Urinary bladder (tissue), 4 donors: ENCODE results near the gene GRB14. TPM values are rescaled to one million over a fixed set of nuclear protein-coding genes. Genes with fewer than 3 reads are reported as not detected.
A peak's percentile ranks its signal among the peaks of the same experiment; 100 is the strongest.

Source experiments
- DNase-seq: peaks from one replicate; pipeline ENCODE4 v3.0.0-alpha.2; 2015; ENCODE audit errors: extremely low spot score
- H3K27ac ChIP-seq: one replicate; pipeline ENCODE4 v1.5.1; 2013; ENCODE audit warnings: low read depth, mild to moderate bottlenecking, moderate library complexity
- H3K36me3 ChIP-seq: one replicate; pipeline ENCODE4 v1.6.1; 2013; ENCODE audit warnings: mild to moderate bottlenecking, moderate library complexity; ENCODE audit not compliant: insufficient read depth
- H3K4me1 ChIP-seq: one replicate; pipeline ENCODE4 v1.6.1; 2013; ENCODE audit warnings: mild to moderate bottlenecking, moderate library complexity; ENCODE audit not compliant: insufficient read depth
- H3K4me3 ChIP-seq: one replicate; pipeline ENCODE4 v1.5.1; 2013; ENCODE audit warnings: low read depth, low read length
- WGBS: extraction: QIAGEN DNeasy Blood & Tissue Kit; methylation state at CpG from one replicate; pipeline ENCODE4 v1.1.7; 2013; 5-methylcytosine and 5-hydroxymethylcytosine counted together
- polyA plus RNA-seq: library from polyadenylated mRNA; stranded (reverse); fragments of 200-250 nt; gene quantifications from one replicate; pipeline ENCODE4 v1.2.3, GENCODE V29; 2013
- total RNA-seq: library from RNA; depleted of rRNA; stranded (reverse); fragments of >200 nt; gene quantifications from one replicate; pipeline ENCODE4 v1.2.3, GENCODE V29; 2014
- donor health status: healthy with polysubstance abuse.
- donor health status: healthy.

The GRB14 gene
- total and polyA plus RNA-seq, 2 donors = 0.95 to 5.8 TPM

DNA sequence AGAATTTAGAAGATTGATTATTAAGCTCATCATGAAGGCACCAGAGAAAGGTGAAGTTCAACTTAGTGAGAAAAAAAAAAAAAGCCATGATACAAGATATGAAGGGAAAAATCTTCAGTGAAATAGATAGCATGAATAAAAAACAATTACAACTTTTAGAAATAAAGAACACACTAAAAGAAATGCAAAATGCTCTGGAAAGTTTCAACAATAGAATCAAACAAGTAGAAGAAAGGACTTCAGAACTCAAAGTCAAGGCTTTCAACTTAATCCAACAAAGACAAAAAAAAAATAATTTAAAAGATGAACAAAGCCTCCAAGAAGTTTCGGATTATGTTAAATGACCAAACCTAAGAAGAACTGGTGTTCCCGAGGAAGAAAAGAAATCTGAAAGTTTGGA is 105.5 kb downstream of the GRB14 start:
- no peaks in the 10 kb centered on the region for H3K4me1 ChIP-seq
- WGBS = 95% methylated on average over 2 of the region's 2 CpGs

DNA sequence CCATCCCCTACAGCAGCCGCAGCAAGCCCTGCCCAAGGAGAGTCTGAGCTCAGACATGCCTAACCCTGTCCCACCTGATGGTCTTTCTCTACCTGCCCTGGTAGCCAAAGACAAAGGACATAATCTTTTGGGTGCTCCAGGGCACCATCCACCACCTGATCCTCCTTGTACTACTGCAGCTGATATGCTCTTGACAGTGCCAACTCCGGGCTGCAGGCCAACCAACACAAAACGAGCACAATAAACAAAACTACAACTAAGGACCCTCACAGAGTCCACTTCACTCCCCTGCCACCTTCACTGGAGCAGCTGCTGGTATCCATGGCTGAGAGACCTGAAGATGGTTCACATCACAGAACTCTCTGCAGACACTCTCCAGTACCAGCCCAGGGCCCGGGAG is 106.3 kb downstream of the GRB14 start:
- no peak for DNase-seq
- Histone ChIP-seq H3K4me3 (no peak overlapping the region), H3K4me1 (no peaks in the 10 kb centered on the region), H3K36me3 (no peaks in the 10 kb centered on the region), H3K27ac (no peak overlapping the region)
- 85% methylated on average over 4 of the region's 4 CpGs for WGBS

More for the DNA sequence above, 105.5 kb downstream of the GRB14 start:
- H3K36me3 ChIP-seq = no peaks in the 10 kb centered on the region
- H3K4me3 ChIP-seq = no peak overlapping the region
- H3K27ac ChIP-seq = no peak overlapping the region
- DNase-seq = no peak

DNA sequence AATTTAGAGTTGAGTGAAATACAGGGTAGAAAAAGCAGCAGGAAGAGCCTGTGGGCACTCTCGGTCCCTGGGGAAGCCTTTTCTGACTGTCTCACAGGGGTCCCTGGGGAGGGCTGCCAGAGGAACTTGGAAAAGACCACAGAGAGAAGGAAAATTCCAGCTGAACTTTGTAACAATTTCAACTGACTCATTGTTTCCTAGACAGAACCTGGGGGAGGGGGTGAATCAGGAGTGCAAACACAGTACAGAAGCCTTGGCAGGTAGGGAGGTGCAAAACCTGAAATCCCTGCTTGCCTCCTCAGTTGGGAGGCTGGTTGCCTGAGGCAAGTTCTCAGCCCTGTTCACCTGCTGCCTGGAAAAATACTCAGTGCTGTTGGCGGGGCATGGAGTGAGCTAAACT is 106.8 kb downstream of the GRB14 start:
- Histone ChIP-seq H3K4me1 (no peaks in the 10 kb centered on the region), H3K36me3 (no peaks in the 10 kb centered on the region), H3K27ac (no peak overlapping the region), H3K4me3 (no peak overlapping the region)
- WGBS = 84% methylated on average over 2 of the region's 2 CpGs
- DNase-seq = no peak

DNA sequence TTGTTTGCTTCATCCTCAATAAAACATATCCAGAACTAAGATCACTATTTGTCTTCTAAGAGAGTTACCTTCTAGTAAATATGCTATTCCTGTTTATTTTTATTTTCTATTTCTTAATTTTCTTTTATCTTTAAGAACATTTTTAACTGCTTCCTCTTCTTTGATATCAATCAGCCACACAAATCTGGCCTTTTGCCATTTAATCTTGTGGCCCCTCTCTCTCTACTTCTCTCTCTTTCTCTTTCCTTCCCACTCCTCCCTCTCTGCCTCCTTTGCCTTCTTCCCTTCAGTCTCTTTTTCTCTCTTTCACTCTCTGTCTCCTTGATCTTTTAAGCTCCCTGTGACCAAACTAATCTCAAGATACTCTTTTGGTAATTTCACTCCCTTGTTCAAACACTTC is 108.4 kb downstream of the GRB14 start:
- no peaks in the 10 kb centered on the region for H3K36me3 ChIP-seq
- no peak overlapping the region for H3K4me3 ChIP-seq
- H3K4me1 ChIP-seq = no peaks in the 10 kb centered on the region
- DNase-seq = no peak
- no peak overlapping the region for H3K27ac ChIP-seq

DNA sequence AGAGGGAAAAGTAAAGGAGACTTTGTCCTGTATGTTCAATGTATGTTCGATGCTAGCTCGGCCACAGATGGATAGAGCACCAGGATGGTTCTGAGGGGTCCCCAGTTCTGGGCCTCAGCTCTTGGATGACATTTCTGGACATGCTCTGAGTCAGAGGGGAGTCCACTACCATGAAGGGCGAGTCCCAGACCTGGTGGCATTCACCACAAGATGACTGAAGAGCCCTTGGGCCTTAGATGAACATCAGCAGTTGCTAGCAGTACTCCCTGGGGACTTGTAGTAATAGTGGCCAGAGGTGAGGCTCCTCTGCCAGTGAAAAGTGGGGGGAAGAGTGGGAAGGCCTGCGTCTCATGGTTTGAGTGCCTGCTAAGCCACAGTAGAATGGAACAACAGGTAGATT is 109.5 kb downstream of the GRB14 start:
- no peak for DNase-seq
- WGBS = 95% methylated on average over 4 of the region's 4 CpGs
- H3K4me3 ChIP-seq = no peak overlapping the region
- no peak overlapping the region for H3K27ac ChIP-seq
- no peaks in the 10 kb centered on the region for H3K36me3 ChIP-seq
- no peaks in the 10 kb centered on the region for H3K4me1 ChIP-seq

DNA sequence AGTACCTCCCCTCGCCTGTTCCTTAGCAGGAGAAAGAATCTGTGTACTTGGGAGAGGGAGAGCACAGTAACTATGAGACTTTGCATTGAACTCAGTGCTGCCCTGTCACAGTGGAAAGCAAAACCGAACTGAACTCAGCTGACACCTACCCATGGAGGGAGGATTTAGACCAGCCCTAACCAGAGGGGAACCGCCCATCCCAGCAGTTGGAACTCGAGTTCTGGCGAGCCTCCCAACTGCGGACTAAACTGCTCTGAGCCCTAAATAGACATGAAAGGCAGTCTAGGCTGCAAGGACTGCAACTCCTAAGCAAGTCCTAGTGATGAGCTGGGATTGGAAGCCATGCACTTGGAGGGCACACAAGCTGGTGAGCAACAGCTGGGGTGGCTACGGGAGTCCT is 110.4 kb downstream of the GRB14 start:
- Histone ChIP-seq H3K27ac (no peak overlapping the region), H3K4me3 (no peak overlapping the region), H3K4me1 (no peaks in the 10 kb centered on the region), H3K36me3 (no peaks in the 10 kb centered on the region)
- WGBS = 54% methylated on average over 7 of the region's 7 CpGs
- DNase-seq = no peak

DNA sequence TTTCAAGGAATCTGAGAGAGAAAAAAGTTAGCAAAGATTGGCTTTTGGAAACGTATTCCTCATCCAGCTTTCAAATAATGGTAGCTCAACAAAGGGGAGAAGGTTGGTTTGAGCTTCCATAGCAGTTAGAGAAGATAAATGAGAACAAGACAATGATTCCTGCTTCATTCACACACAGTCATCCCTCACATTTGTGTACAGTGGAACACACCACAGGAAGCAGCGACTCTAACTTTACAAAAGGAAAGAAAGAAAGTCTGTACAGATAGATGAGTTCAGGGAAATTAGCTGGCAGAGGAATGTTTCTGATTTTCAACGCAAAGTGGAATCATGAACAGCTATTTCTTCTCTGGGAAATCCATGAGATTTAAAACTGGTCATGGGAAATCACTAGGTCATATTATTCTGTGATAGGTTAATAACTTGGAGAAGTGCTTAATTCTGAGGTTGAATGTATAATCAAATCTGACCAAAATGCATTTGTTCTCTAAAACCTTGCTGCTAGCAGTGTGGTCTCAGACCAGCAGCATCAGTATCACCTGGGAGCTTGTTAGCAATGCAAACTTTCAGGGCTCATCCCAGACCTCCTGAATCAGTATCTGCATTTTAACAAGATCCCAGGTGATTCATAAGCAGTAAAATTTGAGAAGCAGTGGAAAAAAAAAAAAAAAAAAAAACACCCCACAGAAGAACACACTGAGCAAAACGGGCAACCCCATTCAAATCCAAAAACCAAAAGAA is 112.0 kb downstream of the GRB14 start:
- Histone ChIP-seq H3K4me1 (no peaks in the 10 kb centered on the region), H3K4me3 (no peak overlapping the region), H3K36me3 (no peaks in the 10 kb centered on the region), H3K27ac (no peak overlapping the region)
- DNase-seq = no peak
- 77% methylated on average over 4 of the region's 4 CpGs for WGBS

DNA sequence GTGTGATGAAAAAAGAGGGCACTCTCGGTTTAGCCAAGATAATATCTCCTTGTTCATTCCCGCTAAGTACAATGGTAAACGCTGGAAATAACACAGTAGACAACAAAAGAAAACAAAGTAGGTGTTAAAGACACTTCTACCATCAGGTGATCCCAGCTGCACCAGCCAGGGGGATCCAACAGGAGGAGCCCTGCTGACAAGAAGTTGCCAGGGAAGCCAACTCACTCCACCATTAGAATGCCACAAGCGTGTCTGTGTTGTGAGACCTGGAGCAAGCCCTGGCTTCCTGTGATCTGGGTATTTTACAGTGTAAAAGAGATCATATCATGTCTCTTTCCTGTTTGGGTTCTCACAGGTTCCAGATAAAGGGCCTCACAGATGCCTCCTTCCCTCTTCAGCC is 117.0 kb downstream of the GRB14 start:
- H3K27ac ChIP-seq = no peak overlapping the region
- no peaks in the 10 kb centered on the region for H3K36me3 ChIP-seq
- 74% methylated on average over 4 of the region's 4 CpGs for WGBS
- H3K4me3 ChIP-seq = no peak overlapping the region
- DNase-seq = no peak
- H3K4me1 ChIP-seq = no peaks in the 10 kb centered on the region

DNA sequence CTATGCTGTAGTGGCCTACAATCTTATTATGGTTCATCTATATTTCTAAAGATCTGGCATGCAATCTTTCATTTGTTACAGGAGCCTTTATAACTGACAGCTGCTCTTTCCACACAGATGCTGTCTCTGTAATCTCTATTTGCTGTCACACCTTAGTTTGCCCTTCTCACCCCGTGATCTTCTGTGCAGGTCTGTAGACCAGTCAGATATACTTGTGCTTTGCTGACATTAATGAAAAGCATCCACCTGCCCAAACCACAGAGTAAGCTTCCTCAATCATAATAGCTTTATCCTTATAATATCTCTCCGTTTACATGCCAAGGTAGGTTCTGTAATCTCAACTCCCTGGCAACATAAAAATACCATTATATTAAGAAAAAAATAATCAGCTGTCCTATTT is 122.4 kb downstream of the GRB14 start:
- Histone ChIP-seq H3K4me1 (no peaks in the 10 kb centered on the region), H3K27ac (no peak overlapping the region), H3K36me3 (no peaks in the 10 kb centered on the region), H3K4me3 (no peak overlapping the region)
- WGBS = 79% methylated on average over 2 of the region's 2 CpGs
- no peak for DNase-seq

DNA sequence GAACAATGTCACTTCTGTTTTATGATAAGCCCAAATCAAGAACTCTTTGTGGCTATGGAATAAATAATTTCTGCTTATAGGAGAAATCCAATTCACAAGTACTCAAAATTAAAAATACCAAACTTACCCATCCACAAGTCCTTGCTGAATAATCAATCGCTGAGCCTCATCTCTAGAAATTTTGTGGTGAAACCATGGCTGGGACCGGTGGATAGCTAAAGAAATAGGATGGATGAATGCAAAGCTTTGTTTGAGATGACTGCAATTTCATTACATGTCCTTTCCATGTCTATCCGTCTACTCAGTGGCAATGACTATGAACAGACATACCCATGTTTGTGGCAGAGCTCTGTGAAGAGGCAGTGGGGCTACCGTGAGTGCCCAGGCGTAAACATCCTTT is 124.4 kb downstream of the GRB14 start:
- no peak overlapping the region for H3K4me3 ChIP-seq
- H3K4me1 ChIP-seq = no peaks in the 10 kb centered on the region
- whole genome bisulfite sequencing = 92% methylated on average over 5 of the region's 5 CpGs
- H3K36me3 ChIP-seq = no peaks in the 10 kb centered on the region
- H3K27ac ChIP-seq = no peak overlapping the region
- no peak for DNase-seq

DNA sequence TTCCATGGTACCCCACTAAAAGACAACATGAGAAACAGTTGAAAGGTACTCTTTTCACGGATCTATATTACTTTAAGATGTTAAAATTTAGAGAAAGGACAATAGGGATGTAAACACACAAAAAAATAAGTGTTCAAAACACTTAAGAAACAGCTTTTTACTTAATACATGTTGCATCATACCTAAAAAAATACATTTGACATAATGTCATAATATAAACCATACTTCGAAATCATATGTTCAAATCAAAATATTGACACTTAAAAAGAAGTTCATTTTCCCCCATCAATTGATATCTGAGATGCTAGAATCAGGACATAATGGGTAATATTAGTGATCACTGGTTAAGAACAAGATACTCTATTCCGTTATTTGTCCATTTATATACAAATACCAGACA is 124.9 kb downstream of the GRB14 start:
- Histone ChIP-seq H3K36me3 (no peaks in the 10 kb centered on the region), H3K27ac (no peak overlapping the region), H3K4me1 (no peaks in the 10 kb centered on the region), H3K4me3 (no peak overlapping the region)
- WGBS = 70% methylated on average over 3 of the region's 3 CpGs
- DNase-seq = no peak

DNA sequence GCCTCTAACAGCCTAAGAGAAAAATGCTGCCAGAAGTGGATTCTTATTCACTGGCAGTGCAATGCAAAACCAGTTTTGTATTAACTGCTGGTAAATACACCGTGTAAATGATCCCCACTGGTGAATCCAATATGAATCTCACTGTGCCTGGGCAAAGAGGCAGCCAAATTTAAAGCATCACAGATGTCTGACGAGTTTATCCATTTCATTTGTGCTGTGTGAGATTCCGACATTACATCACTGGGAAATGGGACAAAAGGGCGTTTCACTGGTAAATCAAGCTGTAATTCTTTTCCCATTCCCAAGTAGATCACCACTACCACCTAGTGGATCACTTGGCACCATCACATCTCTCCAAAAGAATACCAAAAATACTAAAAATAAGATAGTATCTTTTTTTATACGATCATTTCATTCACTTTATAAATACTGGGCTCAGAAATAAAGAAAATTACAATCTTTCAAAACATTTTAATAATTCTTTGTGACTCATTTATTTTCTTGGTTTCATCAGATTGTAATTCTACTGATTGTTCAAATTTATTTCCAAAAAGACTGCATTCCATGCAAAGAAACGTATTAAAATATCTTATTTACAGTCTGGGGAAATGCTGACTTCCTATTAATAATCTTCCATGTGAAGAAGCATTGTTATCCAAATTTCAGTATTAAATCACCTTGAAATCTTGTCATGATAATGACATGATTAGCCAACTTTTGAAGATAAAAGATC is 125.6 kb downstream of the GRB14 start:
- 32% methylated on average over 6 of the region's 6 CpGs for WGBS
- no peaks in the 10 kb centered on the region for H3K36me3 ChIP-seq
- no peak overlapping the region for H3K4me3 ChIP-seq
- no peak overlapping the region for H3K27ac ChIP-seq
- DNase-seq = peak; percentile 37
- no peaks in the 10 kb centered on the region for H3K4me1 ChIP-seq

DNA sequence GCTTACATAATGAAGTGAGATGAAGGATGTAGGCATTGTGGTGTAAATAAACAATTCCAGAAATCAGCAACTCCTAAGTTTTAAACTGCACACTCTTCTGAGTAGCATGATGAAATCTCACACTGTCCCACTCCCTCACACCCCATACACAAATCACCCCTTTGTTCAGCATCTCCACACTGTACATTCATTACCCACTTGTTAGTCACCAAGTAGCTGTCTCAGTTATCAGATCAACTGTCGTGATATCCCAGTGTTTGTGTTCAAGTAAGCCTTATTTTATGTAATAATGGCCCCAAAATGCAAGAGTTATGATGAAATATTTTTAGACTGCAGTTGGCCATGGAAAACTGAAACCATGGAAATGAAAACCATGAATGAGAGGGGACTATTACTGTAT is 135.7 kb downstream of the GRB14 start:
- DNase-seq = no peak
- Histone ChIP-seq H3K4me1 (no peaks in the 10 kb centered on the region), H3K36me3 (no peaks in the 10 kb centered on the region), H3K27ac (no peak overlapping the region), H3K4me3 (no peak overlapping the region)
- WGBS = 28% methylated on average over 1 of the region's 1 CpG

DNA sequence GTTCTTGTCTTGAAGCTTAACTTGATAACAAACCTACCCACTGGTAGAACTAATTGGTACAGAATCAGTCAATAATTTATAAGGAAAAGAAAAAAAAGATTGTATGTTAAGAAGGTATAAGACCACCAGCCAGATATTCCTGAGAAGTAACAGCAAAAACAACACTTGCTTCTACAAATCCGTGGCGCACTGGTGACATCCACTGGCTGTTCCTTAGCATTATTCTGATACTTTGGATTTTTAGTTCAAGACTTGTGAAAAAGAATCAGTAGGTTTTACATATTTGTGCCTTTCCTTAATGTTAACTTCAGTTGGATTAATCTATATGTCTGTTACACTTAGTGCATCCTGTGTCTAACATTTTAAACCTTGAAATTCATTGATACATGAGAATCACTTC is 141.8 kb downstream of the GRB14 start:
- no peak overlapping the region for H3K4me3 ChIP-seq
- no peaks in the 10 kb centered on the region for H3K36me3 ChIP-seq
- no peak overlapping the region for H3K27ac ChIP-seq
- H3K4me1 ChIP-seq = no peaks in the 10 kb centered on the region
- no peak for DNase-seq
- 24% methylated on average over 2 of the region's 2 CpGs for WGBS
